ENCODE measurements around the gene IPCEF1.

Gene IPCEF1

DNA sequence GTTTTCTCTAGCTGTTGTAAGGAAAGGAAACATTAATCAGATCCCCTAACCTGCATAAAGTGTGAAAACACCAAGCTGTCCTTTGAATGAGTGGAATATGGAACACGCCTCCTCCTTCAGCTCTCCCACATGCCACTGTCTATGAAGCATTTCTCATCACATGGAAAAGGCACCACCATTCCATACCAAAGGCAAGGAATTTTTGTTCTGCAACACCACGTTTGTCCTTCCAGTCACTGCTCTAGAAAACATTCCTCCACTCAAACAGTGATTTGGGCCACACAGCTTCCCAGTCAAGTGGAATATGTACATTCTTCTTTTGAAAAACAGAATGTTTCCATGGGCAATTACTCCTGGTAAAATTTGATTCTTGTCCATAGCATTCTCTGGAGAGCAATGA, 197.5 kb downstream of the IPCEF1 start:
- DNase-seq (ENCODE audit: low read depth) = no peak

GRCh38 chr6:154157706-154158105, 198.9 kb downstream of the IPCEF1 start:
- DNase-seq (ENCODE audit: low read depth) = no peak

GRCh38 chr6:154157082-154157481, 199.5 kb downstream of the IPCEF1 start:
- no peak for DNase-seq (ENCODE audit: low read depth)

GRCh38 chr6:154156135-154156896, 200.3 kb downstream of the IPCEF1 start:
- DNase-seq (ENCODE audit: low read depth) = peak; percentile 35

- peak; percentile 28 for DNase-seq (ENCODE audit: low read depth)
Observed at GRCh38 chr6:154154389-154154967, 202.1 kb downstream of the IPCEF1 start.

GRCh38 chr6:154143753-154144152, 212.8 kb downstream of the IPCEF1 start:
- no peak for DNase-seq (ENCODE audit: low read depth)

- DNase-seq (ENCODE audit: low read depth) = no peak
Observed at GRCh38 chr6:154140743-154141142, 215.9 kb downstream of the IPCEF1 start.

DNA sequence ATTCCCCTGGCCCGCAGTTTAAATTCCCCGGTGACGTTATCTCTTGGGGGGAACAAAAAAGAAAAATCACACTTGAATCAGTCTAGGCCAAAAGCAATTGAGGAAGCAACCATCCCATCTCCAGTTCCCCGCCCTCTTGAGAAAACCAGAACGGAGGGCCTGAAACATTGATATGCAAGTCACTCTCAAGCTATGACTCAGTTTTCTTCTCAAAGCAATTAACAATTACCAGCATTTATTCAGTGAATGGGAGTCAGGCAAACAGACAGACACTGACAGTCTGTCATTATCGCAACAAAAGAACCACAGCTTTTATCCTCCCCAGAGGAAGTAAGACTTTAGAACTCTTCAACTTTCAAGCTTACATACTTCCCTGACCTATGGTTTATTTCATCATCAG, 216.7 kb downstream of the IPCEF1 start:
- no peak for DNase-seq (ENCODE audit: low read depth)

- no peak for DNase-seq (ENCODE audit: low read depth)
Observed at GRCh38 chr6:154138793-154139192, 217.8 kb downstream of the IPCEF1 start.

GRCh38 chr6:154134471-154135147, 222.0 kb downstream of the IPCEF1 start:
- DNase-seq (ENCODE audit: low read depth) = no peak

DNA sequence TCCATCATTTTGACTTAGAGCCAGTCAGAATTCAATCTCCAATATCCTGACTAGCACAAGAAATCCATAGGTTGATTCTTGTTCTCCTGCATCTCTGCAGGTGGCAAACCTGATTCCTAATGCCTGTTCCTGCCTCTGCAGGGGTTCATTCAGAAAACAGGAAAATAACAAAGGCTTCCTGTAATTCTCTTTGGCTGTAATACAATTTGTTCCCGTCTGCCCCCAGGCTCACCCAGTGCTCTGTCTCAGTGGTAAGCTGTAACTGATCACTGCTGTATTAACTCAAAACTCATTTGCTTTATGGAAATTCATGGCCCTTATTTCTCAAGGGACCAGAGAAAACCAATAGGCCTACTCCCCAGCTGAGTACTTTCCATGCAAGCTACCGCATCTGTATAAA, 228.9 kb downstream of the IPCEF1 start:
- no peak for DNase-seq (ENCODE audit: low read depth)

DNA sequence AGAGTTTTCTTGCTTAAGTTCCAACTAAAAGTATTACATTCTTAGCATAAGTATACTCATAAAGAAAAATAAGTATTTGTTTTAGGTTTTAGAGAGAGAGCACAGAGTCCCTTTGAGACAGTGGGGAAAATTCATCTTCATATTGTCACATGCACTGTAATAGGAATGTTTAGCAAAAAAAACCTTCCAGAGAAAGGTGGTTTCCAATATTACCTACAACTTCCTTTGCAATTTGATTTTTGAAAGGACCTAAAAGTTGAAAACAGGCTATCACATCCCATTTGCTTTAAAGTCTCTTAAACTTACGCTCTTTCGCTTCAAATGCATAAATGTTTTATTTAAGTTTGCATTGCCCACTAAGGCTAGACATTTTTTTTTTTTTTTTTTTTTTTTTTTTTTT, 231.2 kb downstream of the IPCEF1 start:
- DNase-seq (ENCODE audit: low read depth) = no peak

GRCh38 chr6:154123155-154123956, 233.2 kb downstream of the IPCEF1 start:
- no peak for DNase-seq (ENCODE audit: low read depth)

DNA sequence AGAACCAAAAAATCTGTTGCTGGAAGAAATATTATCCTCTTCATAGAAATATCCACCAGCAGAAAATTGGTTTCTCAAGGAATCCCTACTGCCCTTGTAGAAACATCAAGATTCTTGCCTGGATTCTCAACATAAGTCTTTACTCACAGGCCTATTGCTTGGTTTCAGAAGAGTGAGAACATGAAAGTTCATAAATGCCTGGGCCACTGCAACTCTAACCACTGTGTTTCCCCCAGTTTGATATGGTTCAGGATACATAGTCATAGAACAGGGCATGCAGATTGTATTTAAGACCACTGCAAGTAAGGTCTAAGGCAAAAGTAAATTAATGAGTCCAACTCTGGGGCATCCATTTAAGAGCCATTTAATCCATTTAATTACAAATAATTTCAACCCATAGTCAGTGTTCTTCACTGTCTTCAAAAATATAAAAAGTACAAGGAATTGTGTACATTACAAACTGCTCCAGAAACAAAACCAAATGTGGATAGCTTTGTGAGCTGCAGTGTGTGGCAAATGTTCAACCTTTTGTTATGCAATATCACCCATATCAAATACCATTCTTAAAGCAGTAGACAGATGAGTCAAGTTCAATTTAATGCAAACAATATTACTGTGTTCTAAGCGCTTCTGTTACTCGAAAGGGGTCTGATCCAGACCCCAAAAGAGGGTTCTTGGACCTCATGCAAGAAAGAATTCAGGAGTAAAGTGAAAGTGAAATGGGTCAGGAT, 234.2 kb downstream of the IPCEF1 start:
- DNase-seq (ENCODE audit: low read depth) = no peak

- no peak for DNase-seq (ENCODE audit: low read depth)
Observed at GRCh38 chr6:154117485-154117884, 239.1 kb downstream of the IPCEF1 start.

- no peak for DNase-seq (ENCODE audit: low read depth)
Observed at GRCh38 chr6:154113392-154113791, 243.2 kb downstream of the IPCEF1 start.

DNA sequence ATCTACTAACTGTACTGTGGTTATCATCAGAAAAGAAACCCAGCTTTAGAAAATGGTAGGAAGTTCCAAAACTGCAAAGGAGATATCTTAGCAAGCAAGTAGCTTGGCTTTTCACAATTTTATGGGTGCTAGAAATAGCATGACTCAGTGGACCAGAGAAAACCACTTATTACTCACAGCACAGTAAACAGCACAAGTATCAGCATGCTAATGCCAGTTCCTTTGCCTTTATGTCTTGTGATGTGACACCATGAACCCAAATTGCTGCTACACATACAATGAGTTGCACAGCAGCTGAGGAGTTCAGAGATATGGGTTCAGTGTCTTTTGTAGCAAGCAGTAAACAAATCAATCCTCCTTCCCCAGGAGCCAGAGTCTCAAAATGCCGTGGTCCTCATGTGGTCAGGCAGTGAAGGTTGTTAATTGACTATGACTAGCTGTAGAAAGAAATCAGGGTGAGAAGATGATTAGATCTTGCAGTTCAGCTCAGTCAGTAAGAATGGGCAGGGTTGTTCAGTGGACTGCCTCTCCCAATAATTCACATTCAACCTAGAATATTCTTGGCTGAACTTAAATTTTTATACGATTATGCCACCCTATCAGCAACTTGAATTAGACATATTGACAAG, 244.3 kb downstream of the IPCEF1 start:
- no peak for DNase-seq (ENCODE audit: low read depth)

- no peak for DNase-seq (ENCODE audit: low read depth)
Observed at GRCh38 chr6:154111025-154111424, 245.6 kb downstream of the IPCEF1 start.

GRCh38 chr6:154106251-154106650, 250.4 kb downstream of the IPCEF1 start:
- DNase-seq (ENCODE audit: low read depth) = no peak

All from activated T-helper 1 cell treated with Interleukin-2 at 50 U/mL for 16 hours (primary cell).